Activated CD4-positive, alpha-beta T cell treated with anti-CD3 and anti-CD28 coated beads, Interleukin-2, amount 50 U/mL, for 16 hours (primary cell): ENCODE data around the gene RAD23B.
A peak's percentile ranks its signal among the peaks of the same experiment; 100 is the strongest.
"Not testable (repeated sequence)": the region's sequence is repeated elsewhere in the genome, so short reads cannot be mapped to it uniquely, and the experiment has no call there.

ENCODE experiments used
- DNase-seq: peaks from one replicate; pipeline ENCODE4 v3.0.0-alpha.2; 2020

RAD23B gene

DNA sequence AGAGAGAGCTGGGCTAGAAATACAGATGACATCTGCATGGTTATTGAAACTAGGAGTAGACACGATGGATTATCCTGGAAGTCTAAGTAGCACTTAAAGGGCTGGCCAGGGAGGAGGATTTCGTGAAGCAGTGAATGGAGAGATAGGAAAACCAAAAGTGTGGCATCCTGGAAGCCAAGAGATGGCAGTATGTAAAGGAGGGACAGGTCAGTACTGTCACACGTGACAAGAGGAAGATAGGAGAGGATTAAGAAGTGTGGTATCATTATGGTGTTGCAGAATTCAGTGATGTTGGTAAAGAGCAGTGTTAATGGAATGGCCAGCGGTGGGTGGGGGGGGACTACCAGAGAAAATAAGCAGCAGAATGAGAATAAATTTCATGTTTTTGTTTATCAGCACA, 11.7 kb downstream of the RAD23B start:
- no peak for DNase-seq

DNA sequence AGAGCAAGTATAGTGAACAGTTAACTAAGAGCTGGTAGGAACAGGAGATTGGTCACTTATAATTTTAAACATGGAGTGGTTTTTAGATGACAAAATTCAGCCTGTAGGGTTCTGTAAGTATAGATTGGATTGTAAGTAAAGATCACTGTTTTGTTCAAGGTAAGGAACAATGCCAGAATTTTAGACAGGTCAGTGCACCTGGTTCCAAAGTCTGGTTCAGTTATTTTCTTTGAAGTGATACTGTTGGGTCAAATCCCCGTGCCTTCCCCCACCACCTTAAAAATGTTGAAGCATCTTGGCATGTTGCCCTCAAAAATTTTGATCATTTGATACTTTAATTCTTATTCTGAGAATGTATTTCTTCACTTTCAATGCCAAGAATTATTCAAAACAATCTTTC, 12.9 kb downstream of the RAD23B start:
- no peak for DNase-seq

DNA sequence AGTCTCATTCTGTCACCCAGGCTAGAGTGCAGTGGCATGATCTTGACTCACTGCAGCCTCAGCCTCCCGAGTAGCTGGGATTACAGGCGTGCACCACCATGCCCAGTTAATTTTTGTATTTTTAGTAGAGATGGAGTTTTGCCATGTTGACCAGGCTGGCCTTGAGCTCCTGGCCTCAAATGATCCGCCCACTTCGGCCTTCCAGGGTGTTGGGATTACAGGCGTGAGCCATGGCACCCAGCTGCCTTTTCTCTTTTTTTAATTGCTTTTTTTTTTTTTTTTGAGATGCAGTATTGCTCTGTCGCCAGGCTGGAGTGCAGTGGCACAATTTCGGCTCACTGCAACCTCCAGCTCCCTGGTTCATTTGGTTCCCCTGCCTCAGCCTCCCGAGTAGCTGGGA, 13.5 kb downstream of the RAD23B start:
- not testable (repeated sequence) for DNase-seq

DNA sequence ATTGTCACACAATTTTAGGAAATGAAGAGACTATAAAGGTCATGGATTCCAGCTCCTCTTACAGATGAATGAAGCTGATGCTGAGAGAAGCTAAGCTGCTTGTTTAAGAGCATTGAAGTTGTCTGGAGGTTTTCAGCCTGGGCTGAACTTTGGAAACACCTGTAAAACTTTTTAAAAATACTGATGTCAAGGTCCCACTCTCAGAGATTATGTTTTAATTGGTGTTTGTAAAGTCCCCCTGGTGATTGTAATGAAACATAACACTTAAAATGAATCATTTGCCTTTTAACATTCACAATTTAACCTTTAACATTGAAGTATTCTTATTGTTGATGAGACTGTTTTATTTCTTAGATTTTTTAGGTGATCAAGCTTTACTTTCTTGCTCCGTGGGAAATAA, 16.4 kb downstream of the RAD23B start:
- DNase-seq = no peak

DNA sequence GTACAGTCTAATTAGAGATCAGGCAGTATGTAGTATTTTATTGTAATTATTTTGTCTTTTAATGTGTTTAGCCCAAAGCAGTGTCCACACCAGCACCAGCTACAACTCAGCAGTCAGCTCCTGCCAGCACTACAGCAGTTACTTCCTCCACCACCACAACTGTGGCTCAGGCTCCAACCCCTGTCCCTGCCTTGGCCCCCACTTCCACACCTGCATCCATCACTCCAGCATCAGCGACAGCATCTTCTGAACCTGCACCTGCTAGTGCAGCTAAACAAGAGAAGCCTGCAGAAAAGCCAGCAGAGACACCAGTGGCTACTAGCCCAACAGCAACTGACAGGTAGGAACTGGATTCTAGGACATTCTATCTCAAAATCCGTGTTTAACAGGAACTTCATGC, 23.2 kb downstream of the RAD23B start:
- no peak for DNase-seq

DNA sequence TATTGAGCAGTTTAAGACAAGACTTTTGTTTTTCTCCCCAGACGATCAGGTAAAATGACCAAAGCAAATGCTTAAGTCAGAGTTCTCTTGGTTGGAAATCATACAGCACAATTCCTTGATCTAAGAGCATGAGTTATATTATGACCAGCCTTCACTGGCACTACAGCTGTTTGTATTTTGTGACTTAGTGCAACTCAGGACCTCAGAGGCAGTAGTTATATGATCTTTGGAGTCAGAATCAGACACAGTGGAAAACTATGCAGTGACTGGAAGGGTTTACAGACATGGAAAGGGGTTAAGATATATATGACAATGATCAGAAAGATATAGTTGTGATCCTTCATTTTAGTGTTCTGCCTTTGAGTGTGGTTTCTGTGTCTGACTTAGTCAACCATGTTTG, 24.3 kb downstream of the RAD23B start:
- no peak for DNase-seq

DNA sequence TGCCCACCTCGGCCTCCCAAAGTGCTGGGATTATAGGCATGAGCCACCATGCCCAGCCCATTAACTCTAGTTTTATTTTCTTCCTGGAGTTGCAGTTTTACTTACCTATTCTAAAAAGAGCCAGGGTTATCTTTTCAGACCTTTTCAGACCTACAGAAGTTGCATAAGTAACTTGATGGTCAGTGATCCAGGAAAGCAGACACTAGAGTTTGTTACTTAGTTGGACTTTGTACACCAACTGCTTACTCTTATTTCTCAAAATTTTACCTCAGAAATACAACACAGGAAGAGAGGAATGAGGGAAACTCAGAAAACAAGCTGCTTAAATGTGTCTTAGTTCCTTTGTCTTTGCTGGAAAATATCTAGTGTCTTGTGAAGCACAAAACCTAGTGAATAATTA, 25.4 kb downstream of the RAD23B start:
- no peak for DNase-seq

DNA sequence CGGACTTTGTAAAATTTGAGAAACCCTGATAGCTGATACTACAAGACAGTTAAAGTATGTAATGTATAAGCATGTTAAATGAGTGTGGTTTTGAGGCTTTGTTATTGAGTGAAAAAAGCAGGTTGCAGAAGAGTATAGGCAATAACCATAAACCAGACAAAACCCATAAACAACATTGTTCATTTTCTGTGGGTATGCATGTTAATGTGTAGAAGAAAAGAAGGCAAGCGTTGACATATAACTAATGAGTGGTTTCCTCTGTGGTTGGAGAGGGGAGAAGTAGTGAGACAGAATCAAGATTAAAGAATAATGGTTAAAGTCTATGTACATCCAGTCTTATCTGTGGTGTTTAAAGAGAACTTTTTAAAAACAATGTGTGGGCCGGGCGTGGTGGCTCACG, 26.2 kb downstream of the RAD23B start:
- peak; percentile 22 for DNase-seq

DNA sequence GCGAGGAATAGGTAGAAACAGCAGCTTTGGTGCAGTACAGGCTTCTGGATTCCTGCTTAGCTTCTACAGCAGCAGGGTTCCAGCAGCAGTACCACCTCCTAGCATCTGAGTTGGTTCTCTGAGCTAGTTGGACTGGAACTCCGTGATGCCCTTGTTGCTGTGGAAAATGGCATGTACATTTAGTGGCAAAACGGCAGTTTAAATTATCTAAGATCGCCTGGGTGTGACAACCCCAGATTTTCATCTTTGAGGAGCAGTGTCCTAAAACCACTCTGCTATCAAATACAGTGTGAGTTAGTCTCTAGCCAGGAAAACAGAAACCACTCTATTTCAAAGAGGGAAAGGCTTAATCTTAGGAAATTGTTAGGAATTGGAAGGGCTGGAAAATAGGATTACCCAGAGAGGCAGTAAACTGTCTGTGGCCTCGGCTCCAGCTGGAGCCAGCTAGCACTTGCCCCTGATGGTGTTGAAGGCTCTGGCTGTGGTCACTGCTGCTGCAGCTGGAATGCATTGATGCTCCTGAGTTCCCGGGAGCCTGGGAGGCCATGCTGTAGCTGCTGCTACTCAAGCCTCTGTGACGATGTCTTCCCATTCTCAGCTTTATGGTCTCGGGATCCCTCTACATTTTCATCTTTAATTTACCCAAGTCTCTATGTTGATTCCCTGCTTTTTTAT, 29.4 kb downstream of the RAD23B start:
- DNase-seq = no peak

DNA sequence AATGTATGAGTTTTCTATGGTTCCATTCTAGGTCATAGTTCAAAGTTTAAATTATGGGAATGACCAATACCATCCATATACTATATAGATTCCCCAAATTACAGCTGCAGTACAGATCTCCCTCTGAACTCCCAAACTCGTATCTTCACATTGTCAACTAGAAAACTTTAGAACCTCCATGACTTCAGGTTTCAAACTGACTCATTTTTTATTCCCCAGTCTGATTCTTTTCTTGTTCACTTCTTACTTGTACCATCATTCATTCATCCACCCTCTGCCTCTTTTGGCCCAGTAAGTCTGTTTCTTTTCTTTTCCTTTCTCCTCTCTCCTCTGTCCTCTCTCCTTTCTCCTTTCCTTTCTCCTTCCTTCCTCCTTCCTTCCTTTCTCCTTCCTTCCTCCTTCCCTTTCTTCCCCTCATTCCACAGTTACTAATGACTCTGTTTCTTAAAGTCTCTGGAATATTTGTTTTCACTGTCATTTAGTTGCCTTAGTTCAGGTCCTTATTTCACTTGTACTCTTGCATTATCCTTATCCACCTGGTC, 30.5 kb downstream of the RAD23B start:
- DNase-seq = no peak

DNA sequence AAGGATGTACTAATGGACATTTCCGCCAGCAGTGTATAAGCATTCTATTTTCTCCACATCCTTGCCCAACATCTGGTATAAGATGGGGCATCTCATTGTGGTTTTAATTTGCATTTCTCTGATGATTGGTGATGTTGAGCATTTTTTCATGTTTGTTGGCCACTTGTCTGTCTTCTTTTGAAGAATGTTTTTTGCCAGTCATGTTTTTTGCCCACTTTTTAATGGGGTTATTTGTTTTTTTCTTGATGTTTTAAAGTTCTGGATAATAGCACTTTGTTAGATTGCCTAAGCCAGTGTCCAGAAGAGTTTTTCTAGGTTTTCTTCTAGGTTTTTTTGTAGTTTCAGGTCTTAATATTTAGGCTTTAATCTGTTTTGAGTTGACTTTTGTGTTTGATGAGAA, 31.7 kb downstream of the RAD23B start:
- no peak for DNase-seq

DNA sequence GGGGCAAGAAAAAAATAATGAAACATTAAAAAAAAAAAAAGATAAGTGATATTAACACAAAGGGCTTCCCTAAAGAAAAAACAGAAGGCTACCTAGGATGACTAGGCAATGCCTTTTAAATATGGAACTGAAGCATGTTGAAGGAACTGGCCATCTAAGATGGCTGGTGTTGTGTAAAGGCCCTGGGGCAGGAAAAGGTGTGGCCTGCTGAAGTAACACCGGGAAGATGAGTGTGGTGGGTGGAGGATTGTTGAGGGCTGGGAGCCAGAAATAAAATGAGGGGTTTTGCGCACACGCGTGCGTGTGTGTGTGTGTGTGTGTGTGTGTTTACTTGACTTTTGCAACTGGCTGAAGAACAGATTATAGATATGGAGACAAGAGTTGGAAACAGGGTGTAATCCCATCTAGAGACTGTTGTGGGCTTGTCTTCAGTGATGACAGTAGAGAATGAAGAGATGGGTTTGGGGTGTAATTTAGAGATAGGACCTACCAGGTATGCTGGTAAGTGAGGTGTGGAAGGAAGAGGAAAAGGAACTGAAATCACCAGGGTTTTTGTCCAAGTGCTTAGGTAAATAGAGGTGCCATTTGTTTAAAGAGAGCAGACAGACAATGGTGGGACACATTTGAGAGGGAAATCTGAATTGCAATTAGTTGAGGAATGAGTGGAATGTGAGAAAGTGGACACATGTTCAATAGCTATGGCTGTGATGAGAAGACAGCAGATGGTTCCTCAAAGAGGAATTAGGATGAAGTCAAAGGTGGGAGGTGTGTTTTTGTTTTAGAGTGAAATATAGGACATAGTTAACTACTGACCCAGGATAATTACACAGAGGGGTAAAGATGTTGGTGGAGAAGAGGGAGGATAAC, 33.9 kb downstream of the RAD23B start:
- DNase-seq = no peak

DNA sequence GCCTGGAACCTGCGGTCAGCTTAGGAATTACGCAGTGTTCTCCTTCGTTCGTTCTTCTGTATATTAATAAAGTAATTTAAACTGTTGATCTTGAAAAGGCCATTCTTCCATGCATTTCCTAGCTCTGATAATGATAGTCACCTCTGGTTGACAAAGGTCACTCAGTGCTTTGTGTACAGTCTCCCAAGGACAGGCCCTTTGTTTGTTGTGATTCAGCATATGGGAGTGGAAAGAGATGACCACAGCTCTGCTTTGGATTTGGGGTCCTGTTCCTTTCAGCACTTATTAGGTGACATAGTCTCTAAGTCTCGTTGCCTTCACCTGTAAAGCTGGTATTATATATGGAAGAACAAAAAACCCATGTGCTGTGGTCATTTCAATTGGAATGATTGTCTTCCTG, 39.6 kb downstream of the RAD23B start:
- DNase-seq = no peak

DNA sequence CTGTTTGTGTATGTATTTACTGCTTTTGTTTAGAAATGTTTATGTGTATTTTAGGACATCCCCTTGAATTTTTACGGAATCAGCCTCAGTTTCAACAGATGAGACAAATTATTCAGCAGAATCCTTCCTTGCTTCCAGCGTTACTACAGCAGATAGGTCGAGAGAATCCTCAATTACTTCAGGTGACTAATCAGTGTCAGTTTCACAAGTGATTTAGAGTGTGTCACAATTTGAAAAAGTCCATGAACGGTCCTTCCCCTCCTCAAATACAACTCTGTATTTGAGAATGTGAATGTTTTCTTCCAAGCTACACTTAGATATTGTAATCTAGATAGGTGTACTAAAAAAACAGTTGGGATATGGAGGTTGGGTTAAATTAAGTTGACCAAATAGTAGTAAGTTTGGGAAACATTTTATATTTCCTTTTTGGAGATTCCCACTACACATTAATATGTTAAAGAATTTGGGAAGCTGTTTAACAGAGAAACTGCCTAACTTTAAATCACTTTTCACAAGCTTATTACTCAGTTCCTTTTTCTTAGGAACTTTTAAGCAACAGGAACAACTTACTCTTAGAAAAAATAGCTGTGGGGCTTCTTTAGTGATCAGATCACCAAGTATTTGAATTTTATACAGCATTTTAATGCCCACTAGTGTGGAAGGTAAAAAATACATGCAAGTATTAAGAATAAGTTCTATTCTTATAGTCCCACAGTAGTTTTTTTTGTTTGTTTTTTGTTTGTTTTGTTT, 40.9 kb downstream of the RAD23B start:
- no peak for DNase-seq

DNA sequence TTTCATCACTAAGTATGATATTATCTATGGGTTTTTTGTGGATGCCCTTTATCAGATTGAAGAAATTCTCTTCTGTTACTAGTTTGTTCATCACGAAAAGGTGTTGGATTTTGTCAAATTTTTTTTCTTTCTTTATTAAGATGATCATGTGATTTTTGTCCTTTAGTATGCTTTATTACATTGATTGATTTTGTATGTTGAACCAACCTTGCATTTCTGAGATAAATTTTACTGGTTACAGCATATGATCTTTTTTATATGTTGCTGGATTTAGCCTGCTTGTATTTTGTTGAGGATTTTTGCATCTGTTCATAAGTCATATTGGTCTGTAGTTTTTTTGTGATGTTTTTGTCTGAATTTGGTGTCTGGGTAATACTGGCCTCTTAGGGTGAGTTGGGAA, 42.8 kb downstream of the RAD23B start:
- DNase-seq = no peak

DNA sequence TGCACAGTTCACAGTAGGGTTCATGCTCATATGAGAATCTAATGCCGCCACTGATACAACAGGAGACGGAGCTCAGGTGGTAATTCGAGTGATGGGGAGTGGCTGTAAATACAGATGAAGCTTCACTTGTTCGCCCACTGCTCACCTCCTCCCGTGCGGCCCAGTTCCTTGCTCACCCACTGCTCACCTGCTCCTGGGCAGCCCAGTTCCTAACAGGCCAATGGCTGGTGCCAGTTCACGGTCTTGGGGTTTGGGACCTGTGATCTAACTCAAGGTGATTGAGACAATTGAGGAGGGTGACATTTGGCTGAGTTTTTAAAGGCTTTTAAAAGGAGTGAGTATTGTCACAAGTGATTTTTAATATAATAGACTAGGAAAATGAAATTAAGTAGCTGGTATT, 45.4 kb downstream of the RAD23B start:
- DNase-seq = no peak

DNA sequence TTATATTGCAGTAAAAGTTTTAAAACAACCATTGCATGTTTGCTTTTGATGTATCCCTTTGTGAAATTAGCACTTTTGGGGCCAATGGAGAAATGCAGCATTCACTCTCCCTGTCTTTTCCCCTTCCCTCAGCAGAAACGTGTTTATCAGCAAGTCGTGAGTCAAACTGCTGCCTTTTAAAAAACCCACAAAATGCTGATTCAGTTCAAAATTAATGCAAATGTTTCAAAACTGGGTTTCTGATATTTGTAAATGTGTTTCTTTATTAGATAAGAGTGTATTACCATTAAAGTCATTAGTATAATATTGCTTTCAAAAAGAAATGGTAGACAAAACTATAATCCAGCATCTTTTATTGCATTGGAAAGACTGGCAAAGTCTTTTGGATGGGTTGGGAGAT, 47.3 kb downstream of the RAD23B start:
- no peak for DNase-seq

DNA sequence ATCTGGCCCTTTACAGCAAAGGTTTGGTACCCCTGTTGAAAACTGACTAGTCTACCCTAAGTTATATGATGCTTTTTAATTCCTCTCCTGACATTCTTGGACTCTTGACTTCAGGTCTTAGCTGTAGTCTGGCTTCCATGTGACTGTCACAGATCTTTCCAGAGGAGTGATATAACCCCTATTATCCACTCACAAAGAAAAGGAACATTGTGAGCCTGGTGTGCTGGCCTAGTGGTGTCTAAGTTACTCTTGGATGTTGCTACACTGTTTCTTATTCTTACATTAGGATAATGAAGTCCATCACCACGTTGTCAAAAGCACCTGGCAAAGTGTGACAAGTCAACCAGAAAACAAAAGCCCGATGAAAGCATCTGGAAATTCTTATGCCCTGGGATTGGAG, 49.8 kb downstream of the RAD23B start:
- no peak for DNase-seq

DNA sequence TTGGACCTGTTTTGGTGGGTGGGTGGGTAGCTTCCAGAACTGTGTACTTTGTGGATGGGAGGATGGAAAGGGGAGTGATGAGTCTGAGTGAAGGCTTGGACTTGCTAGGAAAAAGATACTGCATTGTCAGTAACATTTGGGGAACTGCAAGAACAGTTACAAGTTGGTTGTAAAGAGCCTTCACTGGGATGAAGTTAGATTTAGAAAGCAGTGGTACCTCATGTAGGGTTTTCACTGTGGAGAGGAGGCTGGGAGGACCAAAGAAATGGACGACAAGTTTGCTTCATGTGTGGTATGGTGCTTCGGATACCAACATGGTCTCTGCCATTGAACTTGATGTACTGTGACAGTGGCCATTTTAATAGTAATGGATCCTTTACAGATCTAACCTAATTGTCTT, 50.3 kb downstream of the RAD23B start:
- no peak for DNase-seq

DNA sequence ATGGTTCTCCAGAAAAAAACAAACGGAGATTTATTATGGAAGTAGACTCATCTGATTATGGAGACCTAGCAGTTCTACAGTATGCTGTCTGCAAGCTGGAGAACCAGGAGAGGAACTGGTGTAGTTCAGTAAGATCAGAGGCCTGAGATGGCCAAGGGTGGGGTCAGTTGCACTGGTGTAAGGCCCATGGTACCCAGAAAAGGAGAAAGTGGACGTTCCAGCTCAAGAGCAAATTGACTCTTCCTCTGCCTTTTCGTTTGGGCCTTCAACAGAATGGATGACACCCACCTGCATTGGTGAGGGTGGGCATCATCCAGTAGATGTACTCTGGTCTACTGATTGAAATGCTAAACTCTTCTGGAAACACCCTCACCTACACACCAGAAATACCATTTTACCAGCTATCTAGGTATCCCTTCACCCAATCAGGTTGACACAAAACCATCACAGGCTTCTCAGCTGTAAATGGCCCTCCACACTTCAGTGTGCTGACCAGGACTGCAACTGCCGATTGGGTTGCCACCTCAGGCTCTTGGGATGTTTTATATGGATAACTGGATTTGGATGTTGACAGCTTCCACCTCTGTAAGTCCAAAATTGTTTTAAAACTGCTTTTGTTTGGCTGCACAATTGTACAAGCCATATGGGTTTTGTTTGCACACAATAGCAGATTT, 51.2 kb downstream of the RAD23B start:
- no peak for DNase-seq

DNA sequence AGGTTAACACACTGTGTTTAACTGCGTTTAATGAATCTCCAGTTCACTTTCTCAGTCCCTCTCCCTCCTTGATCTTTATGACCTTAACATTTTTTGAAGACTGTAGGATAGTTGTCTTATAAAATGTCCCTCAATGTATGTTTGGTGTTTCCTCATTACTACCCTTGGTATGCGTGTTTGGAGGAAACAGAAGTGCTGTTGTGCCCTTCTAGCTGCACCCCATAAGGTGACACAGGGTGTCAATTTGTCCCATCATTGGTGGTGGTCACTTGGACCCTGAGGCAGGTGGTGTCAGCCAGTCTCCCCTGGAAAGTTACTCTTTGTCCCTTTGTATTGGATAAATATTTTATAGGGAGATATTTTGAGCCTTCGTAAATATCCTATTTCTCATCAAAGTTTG, 52.3 kb downstream of the RAD23B start:
- no peak for DNase-seq

DNA sequence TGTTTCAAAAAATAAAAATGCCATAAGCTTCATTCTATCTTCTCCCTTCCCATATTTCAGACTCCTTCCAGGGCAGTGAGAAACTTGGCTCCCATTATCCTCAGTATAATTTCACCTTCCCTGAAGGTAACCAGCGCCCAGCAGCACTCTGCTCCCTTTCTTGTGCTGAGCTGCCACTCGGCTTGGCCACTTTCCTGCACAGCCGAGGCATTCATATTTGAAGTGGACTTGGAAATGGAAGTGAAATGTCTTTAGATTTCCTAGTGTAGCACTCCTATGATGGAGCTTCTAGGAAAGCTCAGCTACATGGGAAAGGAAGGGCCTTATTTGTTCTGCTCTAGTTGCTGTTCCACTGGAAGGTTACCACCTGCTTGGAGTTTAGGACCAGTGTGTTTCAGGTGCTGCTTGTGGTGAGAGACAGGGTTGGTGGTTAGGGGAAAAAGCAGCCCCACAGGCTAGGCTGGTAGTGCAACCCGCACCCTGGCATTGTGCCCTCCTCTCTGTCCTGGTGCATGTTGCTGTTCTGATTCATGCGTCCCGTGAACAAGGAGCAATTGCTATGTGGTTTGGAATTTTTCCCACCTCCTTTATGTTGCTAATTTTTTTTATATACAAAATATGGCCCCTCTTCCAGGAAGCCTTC, 53.8 kb downstream of the RAD23B start:
- no peak for DNase-seq
